Mucosa of rectum (tissue), 2 donors: ENCODE measurements around the gene KAZALD1.

Experiments
- H3K27ac ChIP-seq, 2 donors: one replicate each; pipeline ENCODE4 v1.7.0; 2013; ENCODE audit warnings: inconsistent platforms in 2 of 2, low read depth in 2 of 2, low read length in 2 of 2
- H3K27me3 ChIP-seq, 2 donors: one replicate each; pipeline ENCODE4 v1.7.0; 2013; ENCODE audit warnings: low read length in 2 of 2; ENCODE audit not compliant: control insufficient read depth in 2 of 2, insufficient read depth in 2 of 2
- H3K36me3 ChIP-seq, 2 donors: one replicate each; pipeline ENCODE4 v1.7.0; 2013; ENCODE audit warnings: low read length in 2 of 2; ENCODE audit not compliant: control insufficient read depth in 2 of 2, insufficient read depth in 2 of 2
- H3K4me1 ChIP-seq, 2 donors: one replicate each; pipeline ENCODE4 v1.7.0; 2013; ENCODE audit warnings: low read length in 2 of 2, mild to moderate bottlenecking in 1 of 2; ENCODE audit not compliant: control insufficient read depth in 2 of 2, insufficient read depth in 2 of 2
- H3K4me3 ChIP-seq, 2 donors: one replicate each; pipeline ENCODE4 v1.7.0; 2013; ENCODE audit warnings: low read length in 2 of 2
- H3K9ac ChIP-seq, 2 donors: one replicate each; pipeline ENCODE4 v1.7.0; 2013; ENCODE audit warnings: low read length in 2 of 2, low read depth in 1 of 2, mild to moderate bottlenecking in 1 of 2
- H3K9me3 ChIP-seq, 2 donors: one replicate each; pipeline ENCODE4 v1.7.0; 2013; ENCODE audit warnings: low read length in 2 of 2; ENCODE audit not compliant: control insufficient read depth in 2 of 2
- donor health status: healthy.
- donor health status: Normal muscosa, but diverticular disease.

Gene KAZALD1

GRCh38 chr10:101080933-101081931 is 19.4 kb downstream of the KAZALD1 start:
- no peak overlapping the region for H3K9ac ChIP-seq
- H3K9me3 ChIP-seq: no peaks in the 10 kb centered on the region
- H3K4me1 ChIP-seq: no peaks in the 10 kb centered on the region
- H3K27me3 ChIP-seq: peaks cover 19% of the 10 kb centered on the region in 2 donors
- no peak overlapping the region for H3K4me3 ChIP-seq
- H3K27ac ChIP-seq: no peak overlapping the region
- no peaks in the 10 kb centered on the region for H3K36me3 ChIP-seq

GRCh38 chr10:101085846-101086245 is 24.1 kb downstream of the KAZALD1 start:
- Histone ChIP-seq H3K27me3 (peaks cover 20 to 28% of the 10 kb centered on the region in 2 donors), H3K36me3 (no peaks in the 10 kb centered on the region), H3K4me3 (no peak overlapping the region), H3K9ac (no peak overlapping the region), H3K27ac (no peak overlapping the region), H3K4me1 (peaks cover 0 to 6% of the 10 kb centered on the region in 2 donors), H3K9me3 (no peaks in the 10 kb centered on the region)

GRCh38 chr10:101087376-101087775 is 25.6 kb downstream of the KAZALD1 start:
- H3K27ac ChIP-seq: no peak overlapping the region
- H3K36me3 ChIP-seq: no peaks in the 10 kb centered on the region
- H3K9ac ChIP-seq: no peak overlapping the region
- no peaks in the 10 kb centered on the region for H3K9me3 ChIP-seq
- H3K4me3 ChIP-seq: no peak overlapping the region
- H3K4me1 ChIP-seq: peaks cover 0 to 6% of the 10 kb centered on the region in 2 donors
- peaks cover 15 to 30% of the 10 kb centered on the region in 2 donors for H3K27me3 ChIP-seq

GRCh38 chr10:101087965-101088364 is 26.2 kb downstream of the KAZALD1 start:
- peaks cover 14 to 26% of the 10 kb centered on the region in 2 donors for H3K27me3 ChIP-seq
- H3K36me3 ChIP-seq: no peaks in the 10 kb centered on the region
- no peaks in the 10 kb centered on the region for H3K9me3 ChIP-seq

GRCh38 chr10:101089520-101090299 is 27.9 kb downstream of the KAZALD1 start:
- Histone ChIP-seq H3K4me3 (no peak overlapping the region), H3K36me3 (no peaks in the 10 kb centered on the region), H3K27ac (no peak overlapping the region), H3K4me1 (peaks cover 0 to 6% of the 10 kb centered on the region in 2 donors), H3K9me3 (no peaks in the 10 kb centered on the region), H3K27me3 (peaks cover 13 to 24% of the 10 kb centered on the region in 2 donors), H3K9ac (no peak overlapping the region)

More at GRCh38 chr10:101087965-101088364, 26.2 kb downstream of the KAZALD1 start:
- Histone ChIP-seq H3K4me3 (no peak overlapping the region), H3K27ac (no peak overlapping the region), H3K9ac (no peak overlapping the region), H3K4me1 (peaks cover 0 to 6% of the 10 kb centered on the region in 2 donors)

DNA sequence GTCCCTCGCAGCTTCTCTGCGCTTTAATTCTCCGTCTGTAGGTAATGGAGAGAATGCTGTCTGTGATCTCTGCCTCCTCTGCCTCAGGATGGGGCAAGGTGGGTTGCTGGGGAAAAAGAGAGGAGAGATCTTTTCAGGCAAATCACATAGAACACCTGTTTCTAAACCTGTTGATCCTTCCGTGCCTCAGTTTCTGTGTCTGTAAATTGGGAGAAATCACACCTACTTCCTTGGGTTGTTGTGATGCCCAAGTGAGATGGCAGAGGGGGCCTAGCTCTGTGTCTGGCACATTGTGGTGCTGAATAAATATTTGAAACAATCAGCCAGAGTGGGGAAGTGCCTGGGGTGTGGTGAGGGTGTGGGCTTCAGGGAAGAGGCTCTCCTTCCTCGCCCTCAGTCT is 28.8 kb downstream of the KAZALD1 start:
- Histone ChIP-seq H3K36me3 (no peaks in the 10 kb centered on the region), H3K4me1 (peaks cover 4 to 10% of the 10 kb centered on the region in 2 donors), H3K9me3 (no peaks in the 10 kb centered on the region), H3K4me3 (no peak overlapping the region), H3K27ac (no peak overlapping the region), H3K27me3 (peaks cover 12 to 19% of the 10 kb centered on the region in 2 donors), H3K9ac (no peak overlapping the region)

DNA sequence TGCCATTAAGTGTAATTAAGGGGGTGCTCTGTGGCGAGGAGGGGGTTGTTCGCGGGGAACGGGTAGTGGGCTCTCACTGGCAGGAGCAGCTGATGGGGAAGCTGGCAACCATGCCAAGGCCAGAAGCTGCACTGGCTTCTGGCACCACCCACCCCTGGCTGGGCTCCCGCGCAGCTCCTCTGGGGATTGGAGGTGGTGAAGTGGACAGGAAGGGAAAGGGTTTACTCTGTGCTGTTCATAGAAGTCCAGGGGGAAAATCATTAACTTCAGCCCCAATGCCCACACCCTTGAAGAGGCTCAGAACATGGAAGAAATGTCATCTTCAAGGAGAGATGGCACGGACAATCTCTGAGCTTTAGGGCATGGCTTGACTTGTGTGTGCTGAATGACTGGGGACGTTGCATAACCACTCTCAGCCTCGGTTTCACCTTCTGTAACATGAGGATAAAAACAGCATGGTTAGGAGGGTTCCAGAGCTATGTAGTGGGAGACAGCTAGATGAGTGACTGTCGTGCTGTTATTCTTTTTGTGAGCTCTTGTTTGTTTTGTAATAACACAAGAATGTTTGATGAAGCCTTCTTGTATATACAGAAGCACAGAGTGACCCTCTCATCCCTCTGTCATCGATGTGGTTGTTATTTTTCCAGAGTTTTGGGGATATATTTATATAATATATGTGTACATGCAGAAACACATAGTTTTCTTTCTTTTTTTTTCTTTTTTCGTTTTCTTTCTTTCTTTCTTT is 29.9 kb downstream of the KAZALD1 start:
- H3K9me3 ChIP-seq: no peaks in the 10 kb centered on the region
- no peak overlapping the region for H3K4me3 ChIP-seq
- H3K4me1 ChIP-seq: peaks cover 4 to 10% of the 10 kb centered on the region in 2 donors
- H3K36me3 ChIP-seq: no peaks in the 10 kb centered on the region
- H3K27ac ChIP-seq: no peak overlapping the region
- peaks cover 10 to 21% of the 10 kb centered on the region in 2 donors for H3K27me3 ChIP-seq
- no peak overlapping the region for H3K9ac ChIP-seq

DNA sequence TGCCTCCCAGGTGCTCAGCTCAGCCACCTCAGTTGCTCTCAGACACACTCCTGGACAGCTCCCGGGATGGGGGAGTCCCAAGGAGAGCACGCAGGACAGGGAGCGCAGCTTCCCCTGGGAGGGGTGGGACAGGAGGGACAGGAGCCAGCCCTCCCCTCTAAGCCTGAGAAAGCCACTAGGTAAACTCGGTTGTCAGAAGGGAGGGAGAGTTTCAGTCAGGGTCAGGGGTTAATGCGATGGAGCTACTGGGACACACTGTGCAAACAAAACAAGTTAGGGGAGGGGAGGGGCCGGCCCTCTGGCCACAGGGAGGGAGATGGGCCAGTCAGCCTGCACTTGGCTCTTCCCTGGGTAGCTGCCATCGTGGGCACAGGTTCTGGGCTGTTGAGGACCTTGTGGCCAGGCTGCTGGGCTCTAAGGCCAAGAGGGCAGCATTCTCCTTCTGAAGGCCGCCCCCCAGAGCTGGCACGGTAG is 31.1 kb downstream of the KAZALD1 start:
- Histone ChIP-seq H3K4me3 (no peak overlapping the region), H3K9me3 (no peaks in the 10 kb centered on the region), H3K36me3 (no peaks in the 10 kb centered on the region), H3K4me1 (peaks cover 4 to 10% of the 10 kb centered on the region in 2 donors), H3K27ac (no peak overlapping the region), H3K9ac (no peak overlapping the region), H3K27me3 (peaks cover 11 to 12% of the 10 kb centered on the region in 2 donors)

GRCh38 chr10:101094121-101094879 is 32.5 kb downstream of the KAZALD1 start:
- peak overlapping the region in 1 of 2 donors; percentile 54 for H3K27ac ChIP-seq
- H3K4me1 ChIP-seq: peaks cover 4 to 7% of the 10 kb centered on the region in 2 donors
- peaks cover 11 to 13% of the 10 kb centered on the region in 2 donors for H3K27me3 ChIP-seq
- H3K4me3 ChIP-seq: no peak overlapping the region
- no peaks in the 10 kb centered on the region for H3K9me3 ChIP-seq
- no peaks in the 10 kb centered on the region for H3K36me3 ChIP-seq
- no peak overlapping the region for H3K9ac ChIP-seq
